HG03457 (cell line): ENCODE results near the gene PDE4B.

Source experiments
- ATAC-seq: cut with Tn5 transposase; IDR thresholded peaks from one replicate; pipeline ENCODE4 v1.9.1; 2021; ENCODE audit warnings: moderate number of reproducible peaks; ENCODE audit not compliant: unreplicated experiment

Gene PDE4B

DNA sequence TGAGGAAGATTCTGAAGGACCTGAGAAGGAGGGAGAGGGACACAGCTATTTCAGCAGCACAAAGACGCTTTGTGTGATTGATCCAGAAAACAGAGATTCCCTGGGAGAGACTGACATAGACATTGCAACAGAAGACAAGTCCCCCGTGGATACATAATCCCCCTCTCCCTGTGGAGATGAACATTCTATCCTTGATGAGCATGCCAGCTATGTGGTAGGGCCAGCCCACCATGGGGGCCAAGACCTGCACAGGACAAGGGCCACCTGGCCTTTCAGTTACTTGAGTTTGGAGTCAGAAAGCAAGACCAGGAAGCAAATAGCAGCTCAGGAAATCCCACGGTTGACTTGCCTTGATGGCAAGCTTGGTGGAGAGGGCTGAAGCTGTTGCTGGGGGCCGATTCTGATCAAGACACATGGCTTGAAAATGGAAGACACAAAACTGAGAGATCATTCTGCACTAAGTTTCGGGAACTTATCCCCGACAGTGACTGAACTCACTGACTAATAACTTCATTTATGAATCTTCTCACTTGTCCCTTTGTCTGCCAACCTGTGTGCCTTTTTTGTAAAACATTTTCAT, 579.9 kb downstream of the PDE4B start:
- no peak for ATAC-seq

DNA sequence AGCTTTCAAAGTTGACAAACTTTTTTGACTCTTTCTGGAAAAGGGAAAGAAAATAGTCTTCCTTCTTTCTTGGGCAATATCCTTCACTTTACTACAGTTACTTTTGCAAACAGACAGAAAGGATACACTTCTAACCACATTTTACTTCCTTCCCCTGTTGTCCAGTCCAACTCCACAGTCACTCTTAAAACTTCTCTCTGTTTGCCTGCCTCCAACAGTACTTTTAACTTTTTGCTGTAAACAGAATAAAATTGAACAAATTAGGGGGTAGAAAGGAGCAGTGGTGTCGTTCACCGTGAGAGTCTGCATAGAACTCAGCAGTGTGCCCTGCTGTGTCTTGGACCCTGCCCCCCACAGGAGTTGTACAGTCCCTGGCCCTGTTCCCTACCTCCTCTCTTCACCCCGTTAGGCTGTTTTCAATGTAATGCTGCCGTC, 580.5 kb downstream of the PDE4B start:
- ATAC-seq = no peak

DNA sequence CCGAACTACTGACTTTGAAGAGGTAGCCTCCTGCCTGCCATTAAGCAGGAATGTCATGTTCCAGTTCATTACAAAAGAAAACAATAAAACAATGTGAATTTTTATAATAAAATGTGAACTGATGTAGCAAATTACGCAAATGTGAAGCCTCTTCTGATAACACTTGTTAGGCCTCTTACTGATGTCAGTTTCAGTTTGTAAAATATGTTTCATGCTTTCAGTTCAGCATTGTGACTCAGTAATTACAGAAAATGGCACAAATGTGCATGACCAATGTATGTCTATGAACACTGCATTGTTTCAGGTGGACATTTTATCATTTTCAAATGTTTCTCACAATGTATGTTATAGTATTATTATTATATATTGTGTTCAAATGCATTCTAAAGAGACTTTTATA, 581.5 kb downstream of the PDE4B start:
- peak; percentile 20 for ATAC-seq

DNA sequence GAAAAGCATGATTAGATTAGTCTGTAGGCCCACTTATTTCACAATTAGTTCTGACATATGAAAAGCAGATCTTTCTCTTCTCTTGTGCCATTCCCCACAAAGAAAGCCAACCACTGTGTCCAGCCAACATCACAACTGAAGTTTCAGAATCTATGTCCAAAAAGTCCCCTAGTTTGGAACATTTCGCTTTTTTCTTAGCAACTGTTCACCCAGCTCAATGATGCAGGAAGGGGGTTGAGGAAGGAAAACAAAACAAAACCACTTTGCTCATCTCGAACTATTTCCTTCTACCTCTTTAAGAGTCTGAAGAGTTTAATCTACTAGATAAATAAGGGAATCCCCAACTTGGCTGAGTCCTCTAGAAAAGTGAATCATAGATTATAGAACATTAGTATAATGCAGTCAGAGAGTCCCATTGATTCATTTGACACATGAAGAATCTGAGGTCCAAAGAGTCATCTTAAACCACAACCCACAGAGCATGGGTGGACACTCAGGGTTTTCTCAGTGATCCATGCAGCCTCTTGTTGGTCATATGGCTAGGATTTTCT, 581.9 kb downstream of the PDE4B start:
- ATAC-seq = peak; percentile 44

DNA sequence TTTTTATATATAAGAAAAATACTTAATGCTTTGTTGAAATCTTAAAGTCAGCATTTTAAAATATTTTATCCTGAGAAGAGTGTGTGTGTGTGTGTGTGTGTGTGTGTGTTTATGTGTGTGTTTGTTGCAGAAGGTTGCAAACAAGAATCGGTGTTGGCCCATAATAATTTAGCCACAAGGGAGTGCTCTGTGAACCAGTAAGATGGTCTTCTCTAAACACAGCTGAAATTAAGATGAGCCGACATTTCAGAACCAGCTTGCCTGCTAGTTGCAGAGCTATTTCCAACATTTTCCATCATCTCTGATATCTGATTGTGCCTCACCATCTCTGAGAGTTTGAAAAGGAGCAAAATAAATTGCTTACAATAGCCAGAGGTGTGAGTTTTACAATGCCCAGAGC, 582.4 kb downstream of the PDE4B start:
- no peak for ATAC-seq

DNA sequence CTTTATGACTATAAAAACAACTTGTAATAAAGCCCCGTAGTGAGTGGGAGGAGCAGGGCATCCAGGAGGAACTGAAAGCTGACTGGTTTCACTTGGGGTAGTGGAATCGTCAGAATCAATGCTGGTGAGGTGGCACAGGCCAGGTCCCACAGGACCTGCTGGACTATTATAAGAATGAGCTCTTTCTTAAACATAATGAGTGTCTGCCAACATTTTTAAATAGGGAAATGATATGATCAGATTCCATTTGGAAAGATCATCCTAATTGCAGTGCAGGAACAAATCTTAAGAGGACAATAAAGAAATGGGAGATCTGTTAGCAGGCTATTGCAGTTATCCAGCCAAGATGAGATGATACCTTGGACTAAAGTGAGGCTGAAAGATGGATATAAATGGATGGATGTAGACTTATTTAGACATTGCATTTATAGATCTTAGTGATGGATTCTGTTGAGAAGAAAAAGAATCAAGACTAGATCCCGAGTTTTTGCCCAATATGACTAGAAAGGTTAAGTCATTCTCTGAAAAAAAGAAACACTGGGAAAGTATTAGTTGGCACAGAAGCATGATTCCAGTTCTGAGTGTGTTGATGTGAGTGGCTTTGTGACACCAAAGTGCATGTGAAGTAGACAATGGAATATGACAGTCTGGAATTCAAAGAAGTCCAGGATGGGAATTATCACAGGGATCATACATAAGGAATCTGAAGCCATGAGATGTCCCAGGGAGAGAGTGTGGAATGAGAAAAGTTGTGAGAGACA, 587.9 kb downstream of the PDE4B start:
- peak; percentile 91 for ATAC-seq

DNA sequence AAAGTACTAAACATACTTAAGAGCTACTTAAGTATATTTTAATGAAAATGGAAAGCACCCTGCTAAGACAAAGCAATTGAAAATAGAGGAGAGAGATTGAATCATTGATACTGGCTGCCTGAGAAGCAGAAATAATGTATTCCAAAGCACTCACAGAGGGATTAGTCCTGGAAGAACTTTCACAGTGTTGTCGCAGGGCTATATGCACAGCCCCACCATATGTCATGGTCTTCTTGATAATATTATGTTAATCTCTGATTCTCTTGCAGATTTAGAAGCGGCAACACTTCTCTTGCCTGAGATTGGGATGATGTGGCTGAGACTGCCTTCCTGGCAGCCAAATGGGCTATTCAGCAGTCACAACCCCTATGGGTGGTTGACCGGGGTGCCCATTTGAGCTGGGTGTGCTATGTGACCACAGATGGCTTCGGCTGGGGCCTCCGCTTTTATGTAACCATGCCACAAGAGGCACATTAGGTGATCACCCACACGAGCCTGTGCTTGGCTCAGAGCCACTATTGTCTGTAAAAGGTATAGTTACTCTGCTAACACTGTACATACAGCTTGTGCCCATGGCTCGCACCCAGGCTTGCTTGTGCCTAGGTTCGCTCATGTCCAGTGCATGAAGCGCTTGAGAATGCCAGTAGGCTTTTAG, 589.1 kb downstream of the PDE4B start:
- no peak for ATAC-seq

DNA sequence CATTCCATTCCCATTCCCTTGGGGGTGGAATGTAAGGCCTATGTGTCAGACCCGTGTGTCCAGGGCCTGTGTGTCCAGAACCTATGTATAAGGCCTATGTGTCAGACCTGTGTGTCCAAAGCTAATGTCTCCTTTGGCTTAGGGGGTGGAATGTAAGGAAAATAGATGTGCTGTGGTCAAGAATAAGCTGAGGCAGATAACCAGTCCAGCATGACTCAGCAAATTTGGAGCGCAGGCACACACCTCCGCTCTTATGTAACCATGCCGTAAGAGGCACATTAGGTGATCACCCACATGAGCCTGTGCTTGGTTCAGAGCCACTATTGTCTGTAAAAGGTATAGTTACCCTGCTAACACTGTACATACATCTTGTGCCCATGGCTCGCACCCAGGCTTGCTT, 590.5 kb downstream of the PDE4B start:
- no peak for ATAC-seq

DNA sequence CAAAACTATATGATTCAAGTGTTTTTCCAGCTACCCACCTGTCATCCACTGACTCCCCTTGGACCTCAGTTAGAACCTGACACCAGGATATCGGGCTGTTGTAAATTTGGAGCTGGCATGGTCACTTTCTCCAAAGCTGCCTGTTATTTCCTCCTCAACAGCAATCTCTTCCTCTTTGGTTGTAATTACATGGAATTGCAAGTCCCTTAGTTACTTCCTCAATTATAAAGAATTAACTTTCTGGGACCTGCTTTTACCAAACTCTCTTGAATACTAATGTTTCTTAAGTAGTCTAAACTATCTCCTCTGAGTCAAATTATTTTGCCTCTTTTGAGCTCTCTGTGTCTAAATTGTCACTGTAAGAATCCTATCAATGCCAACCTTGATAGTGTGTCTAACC, 590.9 kb downstream of the PDE4B start:
- no peak for ATAC-seq

DNA sequence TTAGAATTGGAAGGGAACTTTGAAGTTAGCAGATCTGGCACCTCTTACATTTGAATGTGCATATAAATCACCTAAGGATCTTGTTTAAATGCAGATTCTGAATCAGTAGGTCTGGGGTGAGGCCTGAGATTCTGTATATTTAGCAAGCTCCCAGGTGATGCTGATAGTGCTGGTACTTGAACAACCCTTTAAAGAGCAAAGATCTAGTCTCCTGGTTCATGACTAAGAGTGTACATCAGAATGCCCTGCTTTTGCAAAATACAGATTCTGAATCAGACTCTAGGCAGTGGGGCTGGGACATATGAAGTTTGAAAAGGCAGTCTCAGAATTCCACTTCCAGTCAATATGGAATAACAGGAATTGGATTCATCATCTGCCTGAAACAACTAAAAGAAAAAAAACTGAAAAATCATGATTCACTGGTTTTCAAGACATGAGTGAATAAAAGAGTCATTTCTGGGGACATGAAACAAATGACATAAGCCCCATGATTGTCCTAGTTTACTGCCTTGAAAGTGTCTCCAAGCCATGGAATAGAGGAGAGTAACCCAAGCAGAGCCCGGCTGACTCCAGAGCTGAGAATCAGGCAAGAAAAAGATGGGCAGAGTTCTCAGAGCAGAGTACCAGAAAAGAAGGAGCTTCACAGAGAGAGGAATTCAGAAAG, 591.7 kb downstream of the PDE4B start:
- no peak for ATAC-seq

DNA sequence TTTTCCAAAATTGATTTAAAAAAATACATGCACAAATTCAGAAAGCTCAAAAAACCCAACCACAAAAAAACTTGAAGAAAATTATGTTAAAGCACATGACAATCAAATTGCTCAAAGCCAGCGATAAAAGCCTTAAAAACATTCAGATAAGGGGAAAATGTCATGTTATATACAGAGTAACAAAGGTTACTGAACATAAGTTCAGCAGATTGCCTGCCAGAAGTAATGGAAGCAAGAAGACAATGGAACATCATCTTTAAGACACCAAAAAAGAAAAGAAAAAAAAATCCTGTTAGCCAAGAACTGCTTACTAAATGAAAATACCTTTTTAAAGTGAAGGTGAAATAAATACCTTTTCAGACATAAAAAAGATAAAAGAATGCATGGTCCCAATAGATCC, 594.0 kb downstream of the PDE4B start:
- no peak for ATAC-seq

DNA sequence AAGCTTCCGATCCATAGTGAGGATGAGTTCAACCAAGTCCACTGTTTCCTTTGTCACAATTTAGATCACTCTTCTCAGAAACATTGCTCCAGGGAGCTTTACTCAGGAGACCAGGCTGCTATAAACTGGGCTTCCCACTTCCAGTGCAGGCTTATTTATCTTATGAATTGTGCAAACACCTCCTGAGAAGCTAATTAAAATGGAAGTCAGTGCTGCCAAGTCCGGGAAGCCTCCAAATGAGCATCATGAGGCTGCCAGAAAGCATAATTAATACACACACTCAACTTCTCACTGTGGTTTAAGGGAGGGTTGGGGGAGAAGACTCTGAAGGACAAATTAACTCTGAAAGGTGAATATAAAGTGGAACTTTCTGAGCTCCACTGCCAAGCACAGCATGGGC, 596.2 kb downstream of the PDE4B start:
- no peak for ATAC-seq

DNA sequence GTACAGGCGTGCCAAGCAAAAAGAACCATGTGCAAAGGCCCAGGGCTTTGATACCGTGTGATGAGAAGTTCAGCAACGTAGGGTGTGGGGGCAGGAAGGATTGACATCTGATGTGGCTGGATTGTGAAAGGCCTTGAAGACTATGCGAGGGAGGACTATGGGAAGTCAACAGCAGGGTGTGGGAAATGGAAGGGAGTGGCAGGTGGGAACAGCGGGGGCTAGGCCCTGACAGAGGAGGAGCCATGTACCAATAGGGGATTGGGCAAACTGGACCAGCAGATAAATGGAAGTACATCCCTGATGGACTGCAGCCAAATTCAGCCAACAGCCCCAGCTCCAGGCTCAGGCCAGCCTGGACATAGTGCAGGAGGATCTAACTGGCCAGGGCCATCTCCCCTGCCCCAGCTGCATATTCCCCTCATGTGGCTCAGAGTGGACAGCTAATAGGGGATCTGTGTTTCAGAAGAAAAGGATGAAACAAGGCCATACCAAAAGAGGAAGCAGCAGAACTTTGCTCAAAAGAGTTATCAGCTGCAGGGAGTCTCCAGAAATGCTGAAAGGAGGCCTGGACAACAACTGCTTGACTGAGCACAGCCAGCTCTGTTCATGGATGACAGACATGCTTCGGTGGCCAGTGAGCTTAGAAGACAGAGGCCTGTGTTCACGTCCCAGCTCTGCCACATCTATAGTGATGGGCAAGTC, 601.0 kb downstream of the PDE4B start:
- no peak for ATAC-seq

DNA sequence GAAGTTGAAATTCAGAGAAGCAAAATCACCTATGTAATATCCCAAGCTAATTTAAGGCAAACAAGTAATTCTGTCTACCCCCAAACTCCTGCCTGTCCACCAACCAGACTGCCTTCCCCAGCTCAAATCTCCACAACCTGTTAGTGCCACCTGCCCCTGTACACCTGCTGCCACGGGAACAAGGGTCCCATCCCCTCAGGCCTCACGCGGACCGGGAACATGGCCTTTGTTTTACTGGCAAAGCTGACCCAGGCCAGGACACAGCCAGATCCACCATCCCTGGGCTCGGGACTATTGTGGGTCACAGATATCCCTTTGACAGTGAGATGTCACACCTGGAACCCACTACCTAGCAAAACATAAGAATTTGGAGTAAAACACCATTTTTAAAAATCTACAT, 601.9 kb downstream of the PDE4B start:
- ATAC-seq = no peak

DNA sequence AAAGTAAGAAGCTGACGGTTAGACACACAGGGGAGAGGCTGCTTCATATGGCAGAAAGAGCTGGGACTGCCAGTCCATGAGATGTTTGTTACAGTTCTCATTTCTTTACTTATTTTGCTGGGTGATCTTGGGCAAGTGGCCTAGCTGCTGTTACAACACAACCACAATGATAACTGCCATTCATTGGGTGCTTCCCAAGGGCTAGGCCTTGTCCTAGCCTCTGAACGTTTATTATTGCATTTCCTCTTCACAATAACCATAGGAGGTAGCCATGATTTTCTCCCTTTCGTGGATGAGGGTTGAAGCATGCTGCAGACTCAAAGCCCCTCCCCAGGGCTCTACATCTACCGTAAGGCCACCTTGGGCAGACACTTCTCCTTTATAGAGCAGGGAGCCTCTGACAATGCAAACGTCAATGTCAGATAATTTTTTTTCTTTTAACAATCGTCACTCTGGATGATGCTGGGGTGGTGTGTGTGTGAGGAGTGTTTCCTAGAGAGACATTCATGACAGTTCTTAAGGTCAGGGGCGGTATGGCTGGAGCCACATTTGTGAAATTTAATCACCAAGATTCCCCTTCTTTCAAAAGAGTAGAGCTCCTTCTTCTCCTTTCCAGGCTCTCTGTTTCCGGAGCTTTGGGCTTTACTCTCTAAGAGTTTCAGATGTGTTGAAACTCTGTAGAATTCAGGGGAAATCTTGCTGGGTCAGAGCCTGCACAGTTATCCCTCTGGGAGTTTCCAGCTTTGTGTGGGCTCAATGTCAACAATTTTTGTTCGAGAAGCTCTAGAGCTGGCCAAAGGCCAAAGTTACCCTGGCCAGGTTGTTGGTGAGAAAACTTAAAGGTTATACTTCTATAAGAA, 602.7 kb downstream of the PDE4B start:
- ATAC-seq = no peak

DNA sequence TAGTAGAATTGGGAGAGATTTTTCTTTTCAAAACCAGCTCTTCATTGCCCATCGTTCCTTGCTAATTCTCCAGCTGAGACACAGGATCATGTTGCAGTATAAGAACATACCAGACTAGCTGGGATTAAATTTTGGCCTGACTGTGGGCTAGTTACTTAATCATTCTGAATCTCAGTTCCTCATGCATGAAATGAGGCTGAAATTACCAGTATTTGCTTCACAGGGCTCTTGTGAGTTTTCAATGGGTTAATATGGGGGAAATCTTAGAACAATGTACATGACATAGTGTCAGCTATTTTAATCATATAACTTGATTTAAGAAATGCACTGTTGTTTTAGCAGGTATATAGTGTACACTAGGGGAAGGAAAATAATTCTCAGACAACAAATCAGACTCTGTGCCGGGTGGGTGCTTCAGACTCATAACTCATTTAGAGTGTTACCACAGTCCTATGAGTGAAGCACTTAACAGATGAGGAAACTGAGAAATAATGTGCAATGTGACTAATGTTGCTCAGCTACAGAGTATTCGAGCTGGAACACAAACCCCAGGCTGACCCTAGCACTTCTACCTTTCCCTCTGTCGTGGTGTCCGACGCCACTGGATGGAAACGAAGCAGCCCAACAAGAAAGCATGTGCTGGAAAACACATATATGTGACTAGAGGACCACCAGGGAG, 603.7 kb downstream of the PDE4B start:
- ATAC-seq = peak; percentile 41

DNA sequence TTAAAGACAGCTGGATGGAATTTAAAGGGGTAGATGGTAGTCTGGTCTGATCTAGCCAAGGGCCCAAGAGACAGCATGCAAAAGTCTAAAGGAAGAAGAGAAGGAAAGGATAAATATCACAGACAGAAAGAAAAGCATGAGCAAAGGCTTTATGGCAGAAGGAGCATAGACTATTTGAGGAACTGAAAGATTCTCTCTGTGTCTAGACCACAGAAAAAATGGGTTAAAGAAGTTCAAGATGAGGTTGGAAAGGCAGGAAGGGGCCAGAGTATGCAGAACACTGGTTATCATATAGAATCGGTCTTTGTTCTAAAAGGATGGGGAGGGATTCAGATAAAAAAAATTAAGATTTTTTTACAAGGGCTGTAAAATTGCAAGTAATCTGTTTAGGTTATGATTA, 604.5 kb downstream of the PDE4B start:
- peak; percentile 28 for ATAC-seq

DNA sequence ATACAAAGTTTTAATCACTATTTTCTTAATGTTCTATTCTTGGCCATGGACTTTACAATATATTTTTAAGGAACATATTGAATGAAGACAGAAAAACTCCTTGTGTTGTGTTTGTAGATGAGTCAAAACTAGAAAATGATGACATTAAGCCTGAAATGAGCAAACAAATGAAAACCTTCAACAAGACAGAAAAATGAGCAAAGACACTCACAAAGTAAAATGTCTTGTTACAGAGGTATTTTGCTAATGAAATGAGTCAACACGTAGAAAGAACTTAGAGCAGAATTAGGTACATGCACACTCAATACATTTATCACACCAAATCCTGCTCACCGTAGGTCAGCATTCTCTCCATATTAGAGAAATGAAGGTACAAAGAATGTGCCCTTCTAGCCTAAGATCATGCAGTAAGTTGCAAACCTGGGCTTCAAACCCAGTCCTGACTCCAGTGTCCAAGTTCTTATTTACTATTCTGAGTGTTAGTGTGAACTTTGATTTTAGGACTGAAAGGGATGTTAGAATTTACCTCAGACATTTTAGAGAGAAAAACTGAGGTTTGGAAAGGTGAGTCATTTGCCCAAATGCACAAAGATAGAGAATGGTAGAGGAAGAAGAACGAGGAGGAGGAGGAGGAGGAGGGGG, 607.3 kb downstream of the PDE4B start:
- ATAC-seq = no peak

DNA sequence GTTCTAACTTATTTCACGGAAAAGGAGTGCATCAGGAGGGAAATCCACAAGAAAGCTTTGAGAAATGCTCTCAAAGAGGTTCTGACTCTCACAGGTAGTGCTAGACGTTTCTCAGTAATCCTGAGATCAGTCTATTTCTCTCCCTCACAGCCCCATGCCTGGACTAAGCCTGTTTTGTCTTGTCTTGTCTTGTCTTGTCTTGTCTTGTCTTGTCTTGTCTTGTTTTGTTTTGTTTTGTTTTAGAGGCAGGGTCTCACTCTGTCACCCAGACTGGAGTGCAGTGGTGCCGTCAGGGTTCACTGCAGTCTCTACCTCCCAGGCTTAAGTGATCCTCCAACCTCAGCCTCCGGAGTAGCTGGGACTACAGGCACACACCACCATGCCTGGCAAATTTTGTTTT, 608.0 kb downstream of the PDE4B start:
- no peak for ATAC-seq
